ENCODE measurements around the gene FBXO5.
A peak's percentile ranks its signal among the peaks of the same experiment; 100 is the strongest.

FBXO5 gene
- total RNA-seq: 5.9 to 19.9 (median 13.8) reads per million in 9 experiments

- H3K27ac Mint-ChIP-seq: peak within 1 kb of the TSS; percentile 92 to 97
- H3K9me3 Mint-ChIP-seq: no peaks in the 10 kb centered on the region
- DNase-seq: peak; percentile 96 to 98 (median 97)
- H3K36me3 Mint-ChIP-seq (ENCODE audit: insufficient read depth): peaks cover 31% of the 10 kb centered on the region
- peak; percentile 90 for ATAC-seq (replicated peaks)
- H3K4me1 Mint-ChIP-seq (ENCODE audit: low read depth in 2 of 2): peaks cover 32 to 44% of the 10 kb centered on the region in 2 donors
- peak within 1 kb of the TSS; percentile 90 to 91 for H3K4me3 Mint-ChIP-seq
- no peaks in the 10 kb centered on the region for H3K27me3 Mint-ChIP-seq
Measured at GRCh38 chr6:152982904-152983636, at the start of gene FBXO5. Gene FBXO5, minus strand, starts transcription at chr6:152983041. Its CDS starts 82 bp downstream, at chr6:152982959.

GRCh38 chr6:153032255-153032882 lies 49.5 kb upstream of the FBXO5 start:
- H3K27ac Mint-ChIP-seq: no peak overlapping the region
- H3K27me3 Mint-ChIP-seq: peaks cover 32 to 44% of the 10 kb centered on the region in 2 donors
- no peak overlapping the region for H3K4me3 Mint-ChIP-seq
- no peaks in the 10 kb centered on the region for H3K9me3 Mint-ChIP-seq
- ATAC-seq (replicated peaks): no peak
- DNase-seq: no peak
- H3K4me1 Mint-ChIP-seq (ENCODE audit: low read depth in 2 of 2): no peaks in the 10 kb centered on the region
- H3K36me3 Mint-ChIP-seq (ENCODE audit: insufficient read depth): no peaks in the 10 kb centered on the region

GRCh38 chr6:153031335-153031955 lies 48.6 kb upstream of the FBXO5 start:
- H3K36me3 Mint-ChIP-seq (ENCODE audit: insufficient read depth): no peaks in the 10 kb centered on the region
- no peaks in the 10 kb centered on the region for H3K9me3 Mint-ChIP-seq
- H3K4me1 Mint-ChIP-seq (ENCODE audit: low read depth in 2 of 2): no peaks in the 10 kb centered on the region
- DNase-seq (no peak), ATAC-seq (replicated peaks) (no peak)
- H3K27ac Mint-ChIP-seq: no peak overlapping the region
- peaks cover 40 to 49% of the 10 kb centered on the region in 2 donors for H3K27me3 Mint-ChIP-seq
- H3K4me3 Mint-ChIP-seq: no peak overlapping the region

- Mint-ChIP-seq H3K4me3 (no peak overlapping the region), H3K9me3 (no peaks in the 10 kb centered on the region), H3K36me3 (ENCODE audit: insufficient read depth) (no peaks in the 10 kb centered on the region), H3K27ac (no peak overlapping the region), H3K27me3 (peaks cover 40 to 58% of the 10 kb centered on the region in 2 donors), H3K4me1 (ENCODE audit: low read depth in 2 of 2) (peaks cover 0 to 1% of the 10 kb centered on the region in 2 donors)
- ATAC-seq (replicated peaks) (no peak), DNase-seq (no peak)
Measured at GRCh38 chr6:153028963-153029362, 46.1 kb upstream of the FBXO5 start.

GRCh38 chr6:153028286-153028685 lies 45.4 kb upstream of the FBXO5 start:
- no peak overlapping the region for H3K27ac Mint-ChIP-seq
- no peak overlapping the region for H3K4me3 Mint-ChIP-seq
- H3K36me3 Mint-ChIP-seq (ENCODE audit: insufficient read depth): no peaks in the 10 kb centered on the region
- peaks cover 40 to 58% of the 10 kb centered on the region in 2 donors for H3K27me3 Mint-ChIP-seq
- no peaks in the 10 kb centered on the region for H3K9me3 Mint-ChIP-seq
- peaks cover 0 to 1% of the 10 kb centered on the region in 2 donors for H3K4me1 Mint-ChIP-seq (ENCODE audit: low read depth in 2 of 2)
- no peak for ATAC-seq (replicated peaks)
- DNase-seq: no peak

- ATAC-seq (replicated peaks) (no peak), DNase-seq (no peak)
- Mint-ChIP-seq H3K9me3 (no peaks in the 10 kb centered on the region), H3K4me1 (ENCODE audit: low read depth in 2 of 2) (peaks cover 0 to 1% of the 10 kb centered on the region in 2 donors), H3K36me3 (ENCODE audit: insufficient read depth) (no peaks in the 10 kb centered on the region), H3K4me3 (no peak overlapping the region), H3K27me3 (peaks cover 40 to 58% of the 10 kb centered on the region in 2 donors), H3K27ac (no peak overlapping the region)
Measured at GRCh38 chr6:153027480-153027879, 44.6 kb upstream of the FBXO5 start.

GRCh38 chr6:153024709-153025017 lies 41.8 kb upstream of the FBXO5 start:
- Mint-ChIP-seq H3K27ac (no peak overlapping the region), H3K4me1 (ENCODE audit: low read depth in 2 of 2) (peaks cover 0 to 1% of the 10 kb centered on the region in 2 donors), H3K36me3 (ENCODE audit: insufficient read depth) (no peaks in the 10 kb centered on the region), H3K4me3 (no peak overlapping the region), H3K9me3 (no peaks in the 10 kb centered on the region), H3K27me3 (peaks cover 22 to 44% of the 10 kb centered on the region in 2 donors)
- no peak for ATAC-seq (replicated peaks)
- DNase-seq: no peak

- ATAC-seq (replicated peaks) (peak; percentile 95), DNase-seq (peak; percentile 43 to 51 (median 46))
- no peak overlapping the region for H3K4me3 Mint-ChIP-seq
- H3K4me1 Mint-ChIP-seq (ENCODE audit: low read depth in 2 of 2): peaks cover 0 to 1% of the 10 kb centered on the region in 2 donors
- peaks cover 27 to 45% of the 10 kb centered on the region in 2 donors for H3K27me3 Mint-ChIP-seq
- no peak overlapping the region for H3K27ac Mint-ChIP-seq
- no peaks in the 10 kb centered on the region for H3K36me3 Mint-ChIP-seq (ENCODE audit: insufficient read depth)
- H3K9me3 Mint-ChIP-seq: no peaks in the 10 kb centered on the region
Measured at GRCh38 chr6:153023977-153024708, 41.3 kb upstream of the FBXO5 start.

GRCh38 chr6:153018355-153018754 lies 35.5 kb upstream of the FBXO5 start:
- DNase-seq (no peak), ATAC-seq (replicated peaks) (no peak)
- no peak overlapping the region for H3K4me3 Mint-ChIP-seq
- H3K36me3 Mint-ChIP-seq (ENCODE audit: insufficient read depth): peaks cover 2% of the 10 kb centered on the region
- H3K27ac Mint-ChIP-seq: no peak overlapping the region
- no peaks in the 10 kb centered on the region for H3K4me1 Mint-ChIP-seq (ENCODE audit: low read depth in 2 of 2)
- peaks cover 24 to 55% of the 10 kb centered on the region in 2 donors for H3K27me3 Mint-ChIP-seq
- H3K9me3 Mint-ChIP-seq: no peaks in the 10 kb centered on the region

GRCh38 chr6:153016846-153017245 lies 34.0 kb upstream of the FBXO5 start:
- DNase-seq (no peak), ATAC-seq (replicated peaks) (no peak)
- Mint-ChIP-seq H3K36me3 (ENCODE audit: insufficient read depth) (peaks cover 2% of the 10 kb centered on the region), H3K27ac (no peak overlapping the region), H3K9me3 (no peaks in the 10 kb centered on the region), H3K27me3 (peaks cover 24 to 57% of the 10 kb centered on the region in 2 donors), H3K4me3 (no peak overlapping the region), H3K4me1 (ENCODE audit: low read depth in 2 of 2) (no peaks in the 10 kb centered on the region)

- Mint-ChIP-seq H3K27ac (no peak overlapping the region), H3K9me3 (no peaks in the 10 kb centered on the region), H3K4me1 (ENCODE audit: low read depth in 2 of 2) (no peaks in the 10 kb centered on the region), H3K27me3 (peaks cover 24 to 50% of the 10 kb centered on the region in 2 donors), H3K4me3 (no peak overlapping the region), H3K36me3 (ENCODE audit: insufficient read depth) (peaks cover 2% of the 10 kb centered on the region)
- ATAC-seq (replicated peaks) (no peak), DNase-seq (no peak)
Measured at GRCh38 chr6:153015094-153015640, 32.3 kb upstream of the FBXO5 start.

GRCh38 chr6:153013438-153013837 lies 30.6 kb upstream of the FBXO5 start:
- ATAC-seq (replicated peaks) (no peak), DNase-seq (no peak)
- Mint-ChIP-seq H3K4me1 (ENCODE audit: low read depth in 2 of 2) (no peaks in the 10 kb centered on the region), H3K9me3 (no peaks in the 10 kb centered on the region), H3K4me3 (no peak overlapping the region), H3K36me3 (ENCODE audit: insufficient read depth) (peaks cover 2% of the 10 kb centered on the region), H3K27me3 (peaks cover 17 to 38% of the 10 kb centered on the region in 2 donors), H3K27ac (no peak overlapping the region)

GRCh38 chr6:153012856-153013255 lies 30.0 kb upstream of the FBXO5 start:
- peaks cover 2% of the 10 kb centered on the region for H3K36me3 Mint-ChIP-seq (ENCODE audit: insufficient read depth)
- no peaks in the 10 kb centered on the region for H3K9me3 Mint-ChIP-seq
- H3K27ac Mint-ChIP-seq: no peak overlapping the region
- DNase-seq (no peak), ATAC-seq (replicated peaks) (no peak)
- peaks cover 17 to 32% of the 10 kb centered on the region in 2 donors for H3K27me3 Mint-ChIP-seq
- no peak overlapping the region for H3K4me3 Mint-ChIP-seq
- no peaks in the 10 kb centered on the region for H3K4me1 Mint-ChIP-seq (ENCODE audit: low read depth in 2 of 2)
